GM21737 (cell line): ENCODE results near the gene GCNT3.

Experiments
- ATAC-seq: cut with Tn5 transposase; IDR thresholded peaks from one replicate; pipeline ENCODE4 v1.9.1; 2021; ENCODE audit warnings: mild to moderate bottlenecking, moderate library complexity; ENCODE audit not compliant: unreplicated experiment

Gene GCNT3

GRCh38 chr15:59611276-59612260 is at the start of gene GCNT3:
Gene GCNT3, plus strand, starts transcription at chr15:59611783. Its CDS starts 6,456 bp downstream, at chr15:59618239.
- ATAC-seq: no peak

GRCh38 chr15:59562448-59563186 is 49.0 kb upstream of the GCNT3 start:
- ATAC-seq: no peak

GRCh38 chr15:59565299-59565698 is 46.3 kb upstream of the GCNT3 start:
- no peak for ATAC-seq

GRCh38 chr15:59567324-59567723 is 44.3 kb upstream of the GCNT3 start:
- no peak for ATAC-seq

- ATAC-seq: no peak
Observed at GRCh38 chr15:59569477-59569876, 42.1 kb upstream of the GCNT3 start.

- ATAC-seq: no peak
Observed at GRCh38 chr15:59570315-59570714, 41.3 kb upstream of the GCNT3 start.

GRCh38 chr15:59571606-59572005 is 40.0 kb upstream of the GCNT3 start:
- no peak for ATAC-seq

- ATAC-seq: no peak
Observed at GRCh38 chr15:59583088-59583487, 28.5 kb upstream of the GCNT3 start.

- no peak for ATAC-seq
Observed at GRCh38 chr15:59587085-59587826, 24.3 kb upstream of the GCNT3 start.

- no peak for ATAC-seq
Observed at GRCh38 chr15:59590027-59590426, 21.6 kb upstream of the GCNT3 start.

- ATAC-seq: no peak
Observed at GRCh38 chr15:59591356-59591755, 20.2 kb upstream of the GCNT3 start.

GRCh38 chr15:59594493-59594942 is 17.1 kb upstream of the GCNT3 start:
- ATAC-seq: no peak

GRCh38 chr15:59594991-59595390 is 16.6 kb upstream of the GCNT3 start:
- ATAC-seq: no peak

GRCh38 chr15:59595434-59595915 is 16.1 kb upstream of the GCNT3 start:
- ATAC-seq: no peak

- ATAC-seq: no peak
Observed at GRCh38 chr15:59596640-59597039, 14.9 kb upstream of the GCNT3 start.

GRCh38 chr15:59598461-59598860 is 13.1 kb upstream of the GCNT3 start:
- no peak for ATAC-seq

- no peak for ATAC-seq
Observed at GRCh38 chr15:59605994-59606393, 5.6 kb upstream of the GCNT3 start.

- ATAC-seq: no peak
Observed at GRCh38 chr15:59609730-59610712, 1.6 kb upstream of the GCNT3 start.

- no peak for ATAC-seq
Observed at GRCh38 chr15:59614153-59614552, 2.6 kb downstream of the GCNT3 start.

GRCh38 chr15:59615661-59616060 is 4.1 kb downstream of the GCNT3 start:
- ATAC-seq: no peak
